ENCODE measurements around the gene ATP2B2.

ATP2B2 gene

DNA sequence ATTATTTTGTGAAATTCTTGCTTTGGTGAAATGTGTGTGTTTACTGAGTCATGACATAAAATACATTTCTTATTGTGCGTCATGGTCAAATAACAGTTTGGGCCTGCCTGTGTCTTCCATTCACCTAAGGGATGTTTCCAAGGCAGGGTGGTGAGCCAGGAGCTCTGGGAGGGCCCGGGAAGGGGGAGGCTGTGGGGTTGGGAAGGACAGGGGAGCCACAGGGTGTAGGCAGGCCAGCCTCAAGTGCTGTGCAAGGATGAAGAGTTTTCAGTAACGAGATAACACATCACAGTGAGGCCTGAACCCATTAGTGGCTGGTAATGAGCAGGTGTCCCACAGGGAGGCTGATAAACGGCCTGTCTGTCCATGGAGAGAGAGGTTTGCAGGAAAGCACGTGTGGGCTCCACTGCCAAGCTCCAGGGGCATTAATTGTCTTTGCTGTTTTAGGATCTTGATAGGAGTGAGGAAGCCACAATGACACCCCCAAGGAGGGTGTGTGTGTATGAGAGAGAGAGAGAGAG, 148.9 kb downstream of the ATP2B2 start:
- no peak for DNase-seq

DNA sequence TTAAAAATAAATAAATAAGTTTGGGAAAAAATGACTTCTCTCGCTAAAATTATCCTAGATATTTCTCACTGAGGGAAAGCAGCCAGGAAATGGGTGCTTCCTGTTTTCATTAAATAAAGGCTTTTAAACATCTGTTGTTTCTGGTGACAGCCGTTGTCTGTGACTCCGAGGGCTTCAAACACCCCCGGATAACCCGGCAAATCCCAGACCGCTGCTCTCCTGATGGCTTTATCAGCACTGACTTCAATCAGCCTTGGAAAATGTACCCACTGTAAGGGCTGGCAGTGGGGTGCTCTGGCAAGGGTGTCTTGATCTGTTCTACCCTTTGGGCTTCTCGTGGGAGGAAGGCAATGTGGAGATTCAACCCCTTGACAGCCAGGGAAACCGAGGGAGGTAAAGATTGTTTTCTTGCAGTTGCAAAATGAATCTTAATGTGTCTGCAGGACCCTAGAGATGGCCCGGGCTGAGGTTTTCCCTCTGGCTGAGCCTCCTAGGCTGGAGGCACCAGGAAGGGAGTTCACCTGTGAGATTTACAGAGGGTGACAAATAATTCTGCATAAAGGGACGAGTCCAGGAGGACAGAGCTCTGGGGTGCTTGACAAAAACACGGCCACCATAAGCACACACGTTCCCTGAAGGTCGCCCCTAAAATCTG, 150.9 kb downstream of the ATP2B2 start:
- no peak for DNase-seq

DNA sequence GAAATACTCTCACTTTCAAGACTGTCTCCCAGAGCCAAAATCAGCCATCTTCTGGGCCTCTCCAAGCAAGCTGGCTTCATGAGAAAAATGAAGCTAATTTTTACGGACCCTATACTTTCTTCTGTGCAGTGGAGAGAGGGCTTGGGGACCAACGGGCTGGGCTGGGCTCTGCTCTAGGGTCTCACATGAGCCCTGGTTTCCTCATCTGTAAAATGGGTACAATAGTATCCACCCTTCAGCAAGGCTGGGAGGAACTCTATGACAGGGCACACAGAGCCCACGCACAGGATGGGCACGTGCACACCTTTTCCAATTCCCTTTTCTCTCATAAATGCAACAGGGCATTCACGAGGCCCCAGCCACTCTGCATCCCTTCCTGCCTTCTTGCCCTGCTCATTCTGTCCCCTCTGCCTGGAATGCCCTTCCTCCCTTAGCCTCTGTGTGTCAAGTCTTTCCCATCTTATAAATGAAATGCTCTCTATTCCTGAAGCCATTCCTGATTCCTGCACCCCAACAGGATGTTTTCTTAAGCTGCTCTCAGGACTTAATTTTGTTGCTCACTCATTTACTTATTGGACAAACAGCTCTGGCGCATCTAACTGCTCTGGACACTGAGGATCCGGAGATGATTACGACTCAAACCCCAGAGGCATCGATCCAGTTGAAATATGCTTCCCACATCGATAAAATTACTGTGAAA, 151.6 kb downstream of the ATP2B2 start:
- no peak for DNase-seq

DNA sequence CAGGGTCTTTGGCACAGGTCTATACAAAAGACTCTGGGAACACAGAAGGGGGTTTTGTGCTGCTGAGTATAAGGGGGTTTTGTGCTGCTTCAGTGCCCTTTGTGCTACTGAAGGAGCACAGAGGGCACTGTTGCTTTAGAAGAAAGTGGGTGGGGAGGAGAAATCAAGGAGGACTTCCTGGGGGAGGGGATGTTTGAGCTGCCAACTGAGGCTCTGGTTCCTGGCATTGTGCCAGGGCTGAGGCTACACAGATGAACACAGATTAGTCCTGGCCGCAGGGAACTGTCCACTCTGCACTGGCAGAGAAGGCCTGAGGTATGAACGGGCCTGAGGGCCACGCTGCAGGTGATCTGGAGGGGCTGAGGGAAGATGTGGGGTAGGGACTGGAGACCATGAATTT, 152.2 kb downstream of the ATP2B2 start:
- DNase-seq = no peak

DNA sequence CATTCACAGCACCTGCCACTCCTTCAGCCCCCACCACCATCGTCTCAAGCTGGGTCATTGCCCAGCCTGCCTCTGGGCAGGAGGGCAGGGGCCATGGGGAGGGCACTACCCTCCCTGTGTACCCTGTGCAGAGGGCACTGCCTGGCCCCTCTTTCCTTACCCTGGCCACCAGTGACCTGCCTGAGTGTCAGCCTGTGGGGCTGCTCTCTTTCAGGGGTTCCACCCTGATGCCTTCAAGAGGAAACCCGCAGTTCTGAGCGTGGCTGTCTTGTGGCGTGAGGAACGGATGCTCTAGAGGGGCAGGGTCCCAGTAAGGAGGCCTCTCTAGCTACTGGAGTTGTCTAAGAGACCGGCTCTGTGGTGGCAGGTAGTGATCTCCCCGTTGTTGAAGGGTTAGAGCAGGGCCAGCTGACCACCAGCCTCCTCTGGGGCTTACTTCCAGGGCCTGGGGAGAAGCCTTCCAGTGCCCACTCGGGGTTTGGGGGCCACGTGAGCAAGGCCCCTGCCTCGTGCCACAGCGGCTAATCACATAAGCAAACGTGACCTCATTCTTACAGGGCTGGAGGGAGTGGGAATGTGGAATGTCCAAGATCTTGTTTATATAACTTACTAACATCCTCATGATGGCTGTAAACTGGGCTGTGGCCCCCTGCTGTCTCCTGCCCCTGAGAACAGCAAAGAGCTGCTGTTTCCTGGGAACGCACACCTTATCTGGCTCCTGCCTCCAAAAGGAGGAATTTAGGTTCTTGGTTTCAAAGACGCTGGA, 153.1 kb downstream of the ATP2B2 start:
- peak; percentile 30 for DNase-seq

- peak; percentile 50 for DNase-seq
These were observed 154.2 kb downstream of the ATP2B2 start for GRCh38 chr3:10351013-10351735.

GRCh38 chr3:10350324-10350985, 154.9 kb downstream of the ATP2B2 start:
- DNase-seq = no peak

GRCh38 chr3:10349801-10350200, 155.6 kb downstream of the ATP2B2 start:
- DNase-seq = no peak

- no peak for DNase-seq
These were observed 157.0 kb downstream of the ATP2B2 start for GRCh38 chr3:10348404-10348721.

DNA sequence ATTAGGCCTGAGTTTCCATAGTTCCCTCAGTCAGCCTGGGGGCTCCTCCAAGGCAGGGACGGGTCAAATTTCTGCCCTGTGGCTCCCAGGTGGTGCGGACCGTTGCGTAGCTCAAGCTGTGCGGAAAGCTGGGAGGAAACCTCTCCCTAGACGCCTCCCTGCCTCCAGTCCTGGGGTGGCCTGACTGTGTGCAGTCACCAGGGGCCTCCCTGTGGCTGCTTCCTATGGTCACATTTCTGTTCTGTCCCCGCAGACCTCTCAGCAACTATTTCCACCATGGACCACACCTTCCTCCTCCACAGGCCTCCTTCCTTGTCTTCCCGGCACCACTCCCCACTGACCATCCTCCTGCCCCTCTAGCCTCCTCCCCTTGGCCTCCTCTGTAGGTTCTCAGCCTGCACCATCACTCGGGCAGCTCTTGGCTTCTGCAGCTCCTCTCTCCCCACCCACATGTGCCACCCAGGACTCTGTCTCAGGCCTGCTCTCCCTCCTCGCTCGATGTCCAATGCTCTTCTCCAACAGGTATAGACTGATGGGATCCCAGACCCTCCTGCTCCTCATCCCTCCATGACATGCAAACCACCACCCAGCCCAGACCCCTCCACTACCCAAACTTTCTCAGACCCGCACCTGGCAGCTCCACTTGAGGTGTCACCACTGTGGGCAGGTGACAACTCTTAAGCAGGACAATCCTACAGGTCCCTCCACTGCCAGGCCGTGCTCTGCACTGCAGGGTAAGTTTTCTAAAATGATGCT, 157.6 kb downstream of the ATP2B2 start:
- no peak for DNase-seq

DNA sequence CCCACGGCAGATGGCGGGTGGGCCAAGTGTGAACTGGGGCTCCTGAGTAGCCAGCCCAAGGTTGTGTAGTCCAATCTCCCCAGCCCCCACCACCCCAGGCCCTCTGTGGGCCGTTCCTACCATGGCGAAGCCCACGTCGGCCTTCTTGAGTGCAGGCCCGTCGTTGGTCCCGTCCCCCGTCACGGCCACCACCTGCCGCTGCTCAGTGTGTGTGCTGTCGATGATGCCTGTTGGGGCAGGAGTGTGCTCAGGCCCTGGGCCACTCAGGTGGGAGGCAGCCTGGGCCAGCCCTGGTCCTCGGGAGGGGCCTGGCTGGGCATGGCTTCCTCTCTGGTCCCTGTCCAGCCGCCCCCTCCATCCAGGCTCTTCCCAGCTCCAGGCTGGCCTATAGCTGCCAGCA, 159.5 kb downstream of the ATP2B2 start:
- DNase-seq = no peak

- no peak for DNase-seq
These were observed 160.3 kb downstream of the ATP2B2 start for GRCh38 chr3:10344944-10345575.

DNA sequence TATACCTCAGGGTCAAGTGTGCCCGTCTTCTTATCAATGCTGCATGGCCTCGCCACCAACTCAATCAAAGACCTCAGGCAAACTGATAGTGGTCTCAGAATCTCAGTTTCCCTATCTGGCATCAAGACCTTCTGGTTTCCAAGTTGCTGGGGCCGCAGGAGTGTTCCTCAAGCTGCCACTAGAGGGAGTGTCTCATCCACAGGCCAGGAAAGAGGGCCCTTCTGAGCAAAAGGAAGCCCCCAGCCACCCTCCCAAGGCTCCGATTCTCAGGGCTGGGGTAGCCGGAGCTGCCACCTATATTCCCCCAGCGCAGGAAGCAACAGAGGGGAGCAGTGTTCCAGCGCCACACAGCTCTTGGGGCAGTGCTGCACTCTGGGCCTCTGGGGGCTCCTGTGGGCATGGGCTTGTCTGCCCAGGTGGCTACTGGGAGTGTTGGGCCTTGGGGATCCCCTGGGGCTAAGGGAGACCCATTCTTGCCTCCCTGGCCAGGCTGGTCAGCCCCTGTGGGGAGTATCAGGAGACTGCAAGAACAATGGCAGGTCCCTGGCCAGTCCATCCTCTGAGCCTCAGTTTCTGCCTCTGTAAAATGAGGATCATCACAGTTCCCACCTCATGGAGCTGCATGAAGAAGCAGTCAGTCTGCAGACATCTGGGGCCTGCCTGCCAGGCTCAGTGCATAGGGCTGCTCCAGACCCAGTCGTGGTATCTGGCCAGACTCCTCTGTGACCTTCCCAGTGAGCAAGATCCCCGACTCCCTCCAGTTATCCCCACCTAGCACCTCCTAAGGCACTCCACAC, 161.0 kb downstream of the ATP2B2 start:
- DNase-seq = peak; percentile 81

- no peak for DNase-seq
These were observed 161.9 kb downstream of the ATP2B2 start for GRCh38 chr3:10343526-10343925.

DNA sequence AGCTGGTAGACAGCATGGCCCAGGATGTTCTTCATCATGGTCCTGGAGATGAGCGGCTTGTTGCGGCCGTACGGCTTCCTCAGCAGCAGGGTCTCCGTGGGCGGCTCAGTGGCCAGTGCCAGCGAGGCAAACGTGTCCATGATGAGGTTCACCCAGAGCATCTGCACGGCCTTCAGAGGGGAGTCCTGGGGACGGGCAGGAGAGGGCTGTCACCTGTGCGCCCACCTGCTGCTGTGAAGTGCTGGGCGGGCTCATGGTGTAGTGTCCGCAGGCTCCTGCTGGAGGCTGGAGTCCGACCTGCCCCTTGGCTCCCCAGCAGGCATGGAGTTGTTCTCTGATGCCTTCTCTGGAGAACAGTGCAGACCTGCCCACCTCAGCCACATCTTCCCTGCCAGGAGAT, 162.6 kb downstream of the ATP2B2 start:
- no peak for DNase-seq

- DNase-seq = no peak
These were observed 163.4 kb downstream of the ATP2B2 start for GRCh38 chr3:10341901-10342398.

DNA sequence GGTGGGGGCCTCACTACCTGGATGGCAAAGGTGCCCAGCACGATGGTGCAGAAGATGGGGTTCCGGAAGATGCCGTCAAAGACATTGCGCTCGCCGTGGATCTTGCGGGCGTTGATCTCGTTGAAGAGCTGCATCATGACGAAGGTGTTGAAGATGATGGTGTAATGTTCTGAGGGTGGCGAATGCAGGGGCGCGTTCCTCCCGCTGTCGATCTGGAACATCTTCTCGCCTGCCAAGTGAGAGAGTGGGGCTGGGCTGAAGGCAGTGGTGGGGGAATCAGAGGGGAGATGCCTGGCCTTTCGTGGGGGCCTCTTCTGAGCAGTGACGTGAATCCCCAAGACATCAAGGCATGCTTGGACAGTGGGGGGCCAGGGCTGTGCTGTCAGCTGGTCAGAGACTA, 164.9 kb downstream of the ATP2B2 start:
- DNase-seq = no peak

DNA sequence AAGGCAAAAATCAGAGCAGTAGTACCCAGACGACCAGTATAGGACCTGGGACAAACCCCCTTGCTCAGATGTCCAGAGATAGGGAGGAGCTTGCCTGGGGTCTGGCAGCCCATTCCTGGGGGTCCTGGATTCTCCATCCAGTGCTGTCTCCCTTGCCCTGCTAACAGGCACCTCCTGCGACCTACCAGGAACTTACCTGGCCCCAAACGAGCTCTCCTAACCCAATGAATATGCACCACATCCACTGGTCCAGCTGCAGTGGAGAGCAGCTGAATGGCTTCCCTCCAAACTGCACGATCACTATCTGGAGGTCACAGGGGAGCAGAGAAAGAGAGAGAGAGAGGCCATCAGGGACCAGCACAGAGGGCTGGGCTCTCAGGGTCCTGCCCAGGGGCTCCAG, 165.3 kb downstream of the ATP2B2 start:
- DNase-seq = no peak

- DNase-seq = no peak
These were observed 165.9 kb downstream of the ATP2B2 start for GRCh38 chr3:10339376-10339955.

All from eye (tissue), 1 donor.